Choroid plexus epithelial cell (primary cell): ENCODE data around the gene PGBD5.

Source experiments
- DNase-seq: peaks from one replicate; pipeline ENCODE4 v3.0.0-alpha.2; 2010; ENCODE audit warnings: low read depth
- H3K4me3 ChIP-seq: 2 replicates; pipeline ENCODE4 v1.5.1; 2011; ENCODE audit warnings: low read depth, mild to moderate bottlenecking, control low read depth, low read length, moderate library complexity
- TF ChIP-seq, protein P1 (sequence below): conservative IDR thresholded peaks from 2 replicates; pipeline ENCODE4 v1.5.1; 2011; ENCODE audit warnings: low read depth, mild to moderate bottlenecking, control low read depth, inconsistent platforms, low read length, moderate library complexity

The PGBD5 gene

GRCh38 chr1:230427094-230427876 is 1.2 kb upstream of the PGBD5 start:
- H3K4me3 ChIP-seq, result no peak overlapping the region
- TF ChIP-seq, protein P1, sequence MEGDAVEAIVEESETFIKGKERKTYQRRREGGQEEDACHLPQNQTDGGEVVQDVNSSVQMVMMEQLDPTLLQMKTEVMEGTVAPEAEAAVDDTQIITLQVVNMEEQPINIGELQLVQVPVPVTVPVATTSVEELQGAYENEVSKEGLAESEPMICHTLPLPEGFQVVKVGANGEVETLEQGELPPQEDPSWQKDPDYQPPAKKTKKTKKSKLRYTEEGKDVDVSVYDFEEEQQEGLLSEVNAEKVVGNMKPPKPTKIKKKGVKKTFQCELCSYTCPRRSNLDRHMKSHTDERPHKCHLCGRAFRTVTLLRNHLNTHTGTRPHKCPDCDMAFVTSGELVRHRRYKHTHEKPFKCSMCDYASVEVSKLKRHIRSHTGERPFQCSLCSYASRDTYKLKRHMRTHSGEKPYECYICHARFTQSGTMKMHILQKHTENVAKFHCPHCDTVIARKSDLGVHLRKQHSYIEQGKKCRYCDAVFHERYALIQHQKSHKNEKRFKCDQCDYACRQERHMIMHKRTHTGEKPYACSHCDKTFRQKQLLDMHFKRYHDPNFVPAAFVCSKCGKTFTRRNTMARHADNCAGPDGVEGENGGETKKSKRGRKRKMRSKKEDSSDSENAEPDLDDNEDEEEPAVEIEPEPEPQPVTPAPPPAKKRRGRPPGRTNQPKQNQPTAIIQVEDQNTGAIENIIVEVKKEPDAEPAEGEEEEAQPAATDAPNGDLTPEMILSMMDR, result no peak
- DNase-seq, result no peak

- no peak for DNase-seq
- no peak overlapping the region for H3K4me3 ChIP-seq
- TF ChIP-seq, protein P1, result no peak
Measured at GRCh38 chr1:230425252-230426091, 660 bp downstream of the PGBD5 start.

GRCh38 chr1:230424391-230425251 is 1.5 kb downstream of the PGBD5 start:
- no peak overlapping the region for H3K4me3 ChIP-seq

DNA sequence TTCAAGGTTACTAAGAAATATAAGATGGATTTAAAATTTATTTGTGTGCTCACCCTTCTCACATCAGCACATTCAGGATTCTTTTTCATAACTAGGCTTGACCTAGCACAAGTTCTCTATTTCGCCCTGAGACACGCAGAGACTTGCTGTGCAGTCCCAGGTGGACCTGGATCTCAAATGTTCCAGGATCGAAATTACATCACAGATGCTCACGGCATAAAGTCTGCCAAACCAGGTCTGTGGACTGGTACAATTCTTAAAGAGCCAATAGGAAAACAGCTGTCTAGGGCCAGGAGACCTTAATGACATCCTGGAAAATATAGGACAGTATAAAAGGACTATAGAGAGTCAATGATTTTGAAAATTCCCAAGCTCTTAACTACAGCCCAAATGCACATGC is 2.2 kb downstream of the PGBD5 start:
- TF ChIP-seq, protein P1, result no peak
- no peak for DNase-seq
- H3K4me3 ChIP-seq, result no peak overlapping the region

More at GRCh38 chr1:230424391-230425251, 1.5 kb downstream of the PGBD5 start:
- no peak for DNase-seq
- TF ChIP-seq, protein P1, result no peak

GRCh38 chr1:230423261-230423660 is 2.9 kb downstream of the PGBD5 start:
- TF ChIP-seq, protein P1, result no peak
- H3K4me3 ChIP-seq, result no peak overlapping the region
- DNase-seq, result no peak

- H3K4me3 ChIP-seq, result no peak overlapping the region
- TF ChIP-seq, protein P1, result no peak
- no peak for DNase-seq
Measured at GRCh38 chr1:230422221-230422981, 3.7 kb downstream of the PGBD5 start.
